HG03159 (cell line): ENCODE data around the gene PTPN3.
"Not testable (repeated sequence)": the region's sequence is repeated elsewhere in the genome, so short reads cannot be mapped to it uniquely, and the experiment has no call there.

Experiments
- ATAC-seq: cut with Tn5 transposase; IDR thresholded peaks from one replicate; pipeline ENCODE4 v1.9.1; 2021; ENCODE audit warnings: mild to moderate bottlenecking, moderate library complexity; ENCODE audit not compliant: unreplicated experiment

The PTPN3 gene

DNA sequence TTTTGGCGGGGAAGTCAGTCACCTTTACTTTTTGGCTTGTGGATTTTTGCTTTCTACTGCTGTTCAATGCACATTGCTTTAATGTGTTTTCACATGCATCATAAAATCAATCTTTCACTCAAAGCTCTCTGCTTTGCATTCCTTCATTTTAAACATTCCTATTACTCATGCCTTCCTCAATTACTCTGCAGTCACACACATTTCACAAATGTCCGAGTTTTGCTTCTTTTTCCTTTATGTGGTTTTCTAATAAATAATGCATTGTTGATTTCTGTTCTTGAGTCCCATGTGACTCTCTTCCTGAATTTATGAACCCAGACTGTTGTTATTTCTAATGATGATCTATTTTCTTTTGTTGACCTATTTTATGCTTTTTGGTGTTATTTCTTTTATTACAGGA is 95.0 kb downstream of the PTPN3 start:
- no peak for ATAC-seq

DNA sequence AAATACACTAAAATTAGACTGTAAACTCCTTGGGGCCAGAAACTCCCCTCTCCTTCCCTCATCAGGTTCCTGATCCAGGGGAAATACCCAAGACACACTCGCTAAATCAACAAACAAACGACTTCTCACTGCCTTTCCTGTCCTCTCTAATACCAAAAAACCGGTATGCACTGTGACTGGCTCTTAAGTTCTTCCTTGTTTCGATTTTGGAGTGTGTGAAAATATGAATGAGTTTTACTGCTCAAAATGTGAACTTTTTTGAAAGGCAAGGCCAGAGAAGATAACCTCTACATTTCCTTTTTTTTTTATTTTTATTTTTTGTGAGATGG is 96.2 kb downstream of the PTPN3 start:
- ATAC-seq: no peak

DNA sequence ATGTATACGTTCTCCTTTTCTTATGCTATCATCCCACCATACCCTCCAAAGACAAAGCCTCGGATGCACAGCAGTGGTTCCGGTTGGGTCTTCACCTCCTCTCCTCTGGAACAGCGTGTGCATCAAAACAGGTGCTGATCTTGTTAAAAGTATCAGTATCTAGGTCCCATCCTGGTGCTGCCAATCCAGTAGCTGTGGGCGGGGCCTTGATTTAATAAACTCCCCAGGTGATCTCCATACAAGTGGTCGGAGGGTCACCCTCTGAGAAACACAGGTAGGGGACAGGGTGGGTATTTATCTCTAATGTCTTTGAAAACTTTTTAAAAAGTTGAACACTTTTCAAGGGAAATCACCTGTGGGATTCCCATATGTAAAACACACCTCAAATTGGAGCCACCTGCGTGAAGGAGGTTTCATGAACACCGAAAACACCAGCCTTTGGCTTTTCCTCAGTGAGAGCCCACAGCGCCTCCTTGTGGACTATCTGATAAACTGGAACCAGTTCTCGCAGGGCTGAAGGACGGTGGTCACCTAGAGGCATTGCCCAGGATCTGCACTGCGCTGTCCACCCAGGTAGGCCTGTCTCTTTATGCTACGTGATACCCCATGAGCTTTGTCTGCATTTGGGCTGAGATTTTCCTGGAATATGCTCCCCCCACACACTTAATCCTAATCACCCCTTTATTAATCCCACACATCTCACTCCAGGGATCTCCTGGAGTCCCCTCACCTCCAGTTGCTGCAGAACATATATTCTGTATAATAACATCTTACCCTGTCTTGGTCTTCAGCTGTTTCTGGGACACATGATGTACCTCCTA is 96.7 kb downstream of the PTPN3 start:
- ATAC-seq: no peak

DNA sequence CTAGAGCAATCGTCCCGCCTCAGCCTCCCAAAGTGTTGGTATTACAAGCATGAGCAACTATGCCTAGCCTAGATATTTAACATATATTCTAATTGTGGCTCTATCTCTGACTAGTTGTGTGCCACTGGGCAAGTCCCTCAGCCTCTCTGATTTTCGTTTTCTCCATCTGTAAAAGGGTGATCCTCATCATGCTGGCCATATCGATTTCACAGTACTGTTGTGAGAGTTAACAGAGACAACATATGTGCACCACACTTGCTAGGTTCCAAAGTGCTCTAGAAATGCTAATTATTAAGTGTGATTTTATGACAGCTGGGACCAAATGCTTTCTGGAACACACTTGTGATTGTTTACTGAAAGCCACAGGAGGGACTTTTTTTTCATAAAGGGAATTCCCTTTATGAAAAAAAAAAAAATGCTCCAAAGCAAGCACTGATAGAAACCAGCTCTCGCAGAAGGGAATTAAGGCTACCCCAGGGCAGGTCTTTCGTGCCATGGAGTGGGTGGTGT is 98.8 kb downstream of the PTPN3 start:
- peak; percentile 76 for ATAC-seq

DNA sequence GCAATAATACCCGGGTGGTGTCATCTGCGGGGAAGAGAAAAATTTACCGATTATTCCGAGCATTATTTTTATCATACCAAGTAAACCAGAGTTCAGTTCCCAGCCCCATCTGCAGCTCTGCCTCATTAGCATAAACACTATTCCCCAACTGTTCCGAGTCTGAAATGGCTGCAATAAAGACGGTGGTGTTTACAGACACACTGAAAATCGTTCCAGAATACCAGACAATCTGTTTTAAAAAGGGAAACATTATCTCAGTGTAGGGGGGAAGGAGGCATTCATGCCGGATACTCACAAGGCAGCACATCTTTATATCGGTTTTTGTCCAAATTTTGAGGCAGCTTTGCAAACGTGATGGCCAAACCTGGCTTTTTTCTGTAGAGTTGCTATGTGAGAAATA is 106.9 kb downstream of the PTPN3 start:
- no peak for ATAC-seq

DNA sequence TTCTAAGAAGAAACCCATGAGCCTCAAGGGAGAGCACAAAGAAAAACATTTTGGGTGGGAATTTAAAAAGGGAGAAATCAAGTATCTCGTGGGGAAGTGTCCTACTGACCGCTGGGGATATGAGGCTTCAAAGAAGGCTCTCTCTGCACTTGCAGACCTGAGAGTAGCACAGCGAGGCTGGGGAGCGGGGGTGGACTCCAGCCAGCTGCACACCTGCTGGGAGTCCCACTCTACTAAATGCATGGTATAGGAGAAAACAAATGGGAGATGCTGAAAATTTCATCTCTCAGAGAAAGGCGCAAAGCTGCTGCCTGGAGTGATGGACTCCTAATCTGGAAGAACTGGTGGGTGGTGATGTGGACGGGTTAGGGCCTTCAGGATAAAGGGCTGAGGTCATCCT is 110.3 kb downstream of the PTPN3 start:
- no peak for ATAC-seq

DNA sequence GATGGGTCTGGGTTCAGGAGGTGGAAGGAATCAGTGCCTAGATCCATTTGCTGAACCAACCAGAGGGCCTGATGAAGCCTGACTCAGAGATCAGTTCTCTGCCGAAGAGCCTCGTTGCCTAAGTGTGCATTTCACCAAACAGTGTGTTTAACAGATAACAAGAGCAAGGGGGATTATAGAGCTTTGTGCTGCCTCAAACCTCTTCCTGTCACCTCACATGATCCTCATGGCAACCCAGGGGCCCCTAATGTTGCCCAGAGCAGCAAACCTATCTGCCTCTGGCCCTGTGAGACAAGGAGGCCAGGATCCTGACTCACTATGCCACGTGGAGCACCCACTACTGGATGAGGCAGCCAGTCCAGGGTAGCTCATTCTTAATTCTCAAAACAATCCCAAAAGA is 110.9 kb downstream of the PTPN3 start:
- ATAC-seq: no peak

DNA sequence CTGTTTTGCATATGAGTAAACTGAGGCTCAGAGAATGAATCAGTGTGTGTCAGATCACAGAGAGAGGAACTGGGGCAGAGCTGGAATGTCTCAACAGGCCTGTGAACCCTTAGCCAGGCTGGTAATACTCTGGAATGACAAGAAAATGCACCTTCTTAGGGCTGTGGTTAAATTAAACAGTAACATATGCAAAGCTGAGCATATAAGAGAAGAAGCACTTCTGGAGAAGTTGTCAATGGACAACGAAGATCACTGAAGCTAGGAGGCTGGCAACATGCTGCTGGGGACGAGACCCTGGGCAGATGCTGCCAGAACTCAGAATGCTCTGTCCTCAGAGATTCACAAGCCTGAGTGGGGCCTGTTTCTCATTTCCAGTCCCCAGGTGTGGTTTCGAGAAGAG is 112.6 kb downstream of the PTPN3 start:
- no peak for ATAC-seq

DNA sequence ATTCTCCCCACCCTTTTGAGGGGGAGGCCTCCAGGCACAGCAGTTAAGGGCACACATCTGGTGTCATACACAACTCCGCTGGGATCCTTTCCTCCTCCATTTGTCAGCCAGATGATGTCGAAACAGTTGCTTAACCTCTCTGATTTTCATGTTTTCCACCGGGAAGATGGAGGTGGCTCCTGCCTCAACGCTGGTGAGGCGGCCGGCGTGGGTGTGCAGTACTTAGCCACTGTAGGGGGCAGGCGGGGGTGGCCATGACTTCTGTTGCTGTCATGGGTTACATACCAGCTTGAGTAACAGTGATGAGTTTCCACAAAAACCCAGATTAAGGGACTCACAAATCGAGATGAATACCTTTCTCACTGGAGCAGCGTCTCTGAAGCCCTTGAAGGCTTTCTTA is 114.2 kb downstream of the PTPN3 start:
- no peak for ATAC-seq

DNA sequence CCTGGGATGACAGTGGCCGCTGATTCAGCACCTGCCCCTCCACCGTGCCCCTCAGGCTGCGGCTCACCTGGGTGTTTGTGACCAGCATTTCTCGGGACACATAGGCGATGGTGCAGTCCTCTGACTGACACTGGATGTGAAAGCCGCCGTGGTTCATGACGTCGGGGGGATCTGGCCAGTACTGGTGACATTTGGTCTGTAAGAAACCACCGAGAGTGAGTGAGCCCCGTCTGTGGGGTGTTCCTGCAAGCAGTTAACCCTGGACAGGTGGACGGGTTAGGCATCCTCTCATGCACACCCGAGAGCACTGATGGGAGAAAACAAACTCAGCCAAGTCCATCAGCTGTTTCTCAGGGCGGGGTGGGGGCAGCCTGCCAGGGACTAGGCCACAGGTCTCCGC is 114.8 kb downstream of the PTPN3 start:
- ATAC-seq: no peak

DNA sequence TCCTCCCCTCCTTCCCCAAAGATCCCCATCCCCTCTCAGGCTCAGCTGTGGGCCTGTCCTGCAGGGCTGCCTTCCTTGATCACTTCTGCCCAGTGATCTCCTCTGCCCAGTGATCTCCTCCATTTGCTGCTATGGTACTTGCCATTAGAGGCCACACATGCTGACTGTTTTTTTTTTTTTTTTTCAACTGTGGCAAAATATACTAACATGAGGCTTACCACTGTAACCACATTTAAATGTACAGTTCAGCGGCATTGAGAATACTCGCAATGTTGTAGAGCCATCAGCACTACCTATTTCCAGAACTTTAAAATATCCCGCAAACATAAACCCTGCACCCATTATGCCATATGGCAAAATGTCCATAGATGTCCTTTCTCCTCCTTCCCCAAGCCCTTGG is 115.5 kb downstream of the PTPN3 start:
- ATAC-seq: no peak

DNA sequence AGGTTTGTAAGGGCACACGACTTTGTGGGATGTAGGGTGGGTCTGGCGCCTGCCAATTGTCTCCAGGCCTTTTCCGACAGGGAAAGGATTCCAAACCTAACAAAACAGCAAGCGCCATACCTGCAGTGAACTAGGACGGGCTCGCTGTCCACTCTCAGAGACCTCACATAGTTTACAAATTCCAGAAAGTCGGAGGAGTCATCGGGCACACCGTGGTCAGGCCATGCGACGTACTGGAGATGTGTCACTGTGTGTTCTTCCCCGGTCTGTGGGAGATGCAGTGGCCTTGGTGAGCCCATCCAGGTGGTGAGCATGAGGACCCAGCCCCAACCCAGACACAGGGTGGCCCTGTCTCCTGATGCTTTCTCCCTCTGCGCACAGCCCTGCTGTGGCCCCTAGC is 115.9 kb downstream of the PTPN3 start:
- ATAC-seq: no peak

DNA sequence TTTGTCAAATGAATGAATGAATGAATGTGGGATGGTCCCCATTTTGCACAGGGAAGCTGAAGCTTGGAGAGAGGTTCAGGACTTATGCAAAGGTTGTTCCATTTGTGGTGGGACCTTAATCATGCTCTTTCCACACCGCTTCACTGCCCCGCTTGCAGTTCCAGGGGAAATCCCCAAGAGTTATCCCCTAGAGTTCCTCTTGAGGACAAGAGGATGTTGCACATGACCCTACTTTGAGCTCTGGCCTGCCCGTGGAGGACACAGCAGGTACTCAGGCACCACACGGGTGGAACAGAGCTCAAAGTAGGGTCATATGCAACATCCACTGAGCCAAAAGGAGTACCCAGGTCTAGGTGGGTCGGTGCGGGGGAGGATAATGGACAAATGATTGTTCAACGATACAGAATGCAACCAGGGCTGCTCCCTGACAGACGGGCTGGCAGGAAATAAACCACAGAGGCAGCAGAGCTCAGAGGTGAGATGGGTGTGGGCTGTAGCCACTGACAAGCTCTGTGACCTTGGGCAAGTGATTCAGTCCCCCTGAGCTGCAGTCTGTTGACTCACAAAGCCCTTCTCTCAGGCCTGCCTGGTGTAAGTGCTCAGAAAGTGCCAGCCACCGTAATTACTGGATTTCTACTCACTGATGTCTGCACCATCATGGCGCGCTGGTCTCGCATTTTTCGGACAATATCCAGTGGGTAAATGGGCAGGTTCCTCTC is 116.9 kb downstream of the PTPN3 start:
- no peak for ATAC-seq

DNA sequence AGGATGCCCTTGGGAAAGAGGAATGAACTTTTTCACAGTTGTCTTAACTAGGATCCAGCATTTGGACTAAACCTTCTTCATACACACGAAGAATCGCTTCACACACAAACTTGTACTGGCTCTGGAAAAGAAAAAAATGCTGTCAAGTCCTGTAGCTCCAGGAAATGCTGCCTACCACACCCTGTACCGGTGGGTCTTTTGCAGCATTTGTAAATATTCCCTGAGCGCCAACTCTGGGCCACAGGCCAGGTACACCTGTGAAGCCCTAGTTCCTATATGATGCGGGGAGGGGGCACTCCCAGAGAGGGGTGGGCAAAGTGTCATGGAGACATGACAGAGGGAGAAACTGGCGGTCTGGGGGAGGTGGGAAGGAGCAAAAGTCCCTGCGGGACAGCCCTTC is 118.6 kb downstream of the PTPN3 start:
- ATAC-seq: no peak

DNA sequence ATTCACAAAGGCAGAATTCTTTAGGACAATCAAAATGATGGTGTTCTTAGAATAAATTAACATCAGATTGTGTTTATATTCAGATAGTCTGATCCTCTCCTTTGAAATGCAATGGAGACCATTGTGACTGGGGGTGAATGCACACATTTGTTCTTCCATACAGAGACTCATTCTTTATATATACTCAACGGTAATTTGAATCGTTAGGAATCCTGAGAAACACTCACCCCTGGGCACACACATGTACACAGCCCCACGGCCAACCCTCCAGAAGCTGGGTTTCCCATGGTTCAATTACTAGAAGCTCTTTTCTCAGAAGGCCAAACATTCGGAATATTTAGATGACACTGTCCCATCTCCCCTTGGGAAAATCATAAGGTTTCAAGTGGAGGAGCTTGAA is 119.8 kb downstream of the PTPN3 start:
- no peak for ATAC-seq

DNA sequence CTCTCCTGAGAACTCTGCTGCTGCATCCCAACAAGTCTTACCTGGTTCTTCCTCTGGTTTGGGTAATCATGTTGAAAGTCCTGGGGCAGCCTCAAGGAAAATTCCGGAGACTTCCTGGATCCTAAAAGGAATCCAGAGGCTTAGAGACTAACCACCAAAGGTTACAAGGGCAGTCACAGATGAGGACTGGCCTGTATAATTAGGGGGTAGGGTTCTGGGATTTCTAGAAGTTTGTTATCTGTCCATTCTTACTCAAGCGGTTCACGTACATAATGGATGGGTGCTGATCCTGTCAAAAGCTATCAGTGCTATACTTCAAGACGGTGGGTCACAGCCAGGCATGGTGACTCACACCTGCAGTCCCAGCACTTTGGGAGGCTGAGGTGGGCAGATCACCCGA is 125.9 kb downstream of the PTPN3 start:
- no peak for ATAC-seq

DNA sequence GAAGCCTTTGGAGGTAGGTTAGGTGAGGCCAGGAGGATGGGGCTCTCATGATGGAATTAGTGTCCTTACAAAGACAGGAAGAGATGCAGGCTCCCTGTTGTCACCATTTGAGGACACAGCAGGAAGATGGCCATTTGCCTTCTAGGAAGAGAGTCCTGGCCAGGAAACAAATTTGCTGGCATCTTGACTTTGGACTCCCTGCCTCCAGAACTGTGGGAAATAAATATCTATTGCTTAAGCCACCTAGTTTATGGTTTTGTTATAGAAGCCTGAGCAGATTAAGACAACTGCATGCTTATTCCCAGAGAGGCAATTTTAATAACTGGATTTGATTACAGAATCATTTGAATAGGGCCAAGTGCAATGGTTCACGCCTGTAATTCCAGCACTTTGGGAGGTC is 126.7 kb downstream of the PTPN3 start:
- no peak for ATAC-seq

DNA sequence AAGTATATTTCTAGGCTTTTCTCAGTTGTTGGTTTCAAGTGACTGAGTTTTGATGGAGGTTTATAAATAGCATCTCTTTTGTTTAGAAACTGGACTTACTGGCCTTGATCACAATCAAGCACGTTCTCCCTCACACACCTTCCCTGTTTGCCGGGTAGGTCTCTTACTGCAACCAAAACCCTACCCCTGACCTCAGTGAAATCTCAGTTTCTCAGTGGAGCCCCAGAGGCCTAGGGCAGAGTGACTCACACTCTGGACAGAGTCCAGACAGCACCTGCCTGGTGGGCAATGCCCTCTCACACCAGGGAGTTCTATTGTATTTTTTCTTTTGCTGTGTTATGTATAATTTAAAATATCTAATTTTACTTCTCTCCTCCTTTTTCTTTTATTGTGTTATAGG is 128.8 kb downstream of the PTPN3 start:
- ATAC-seq: peak; percentile 49

DNA sequence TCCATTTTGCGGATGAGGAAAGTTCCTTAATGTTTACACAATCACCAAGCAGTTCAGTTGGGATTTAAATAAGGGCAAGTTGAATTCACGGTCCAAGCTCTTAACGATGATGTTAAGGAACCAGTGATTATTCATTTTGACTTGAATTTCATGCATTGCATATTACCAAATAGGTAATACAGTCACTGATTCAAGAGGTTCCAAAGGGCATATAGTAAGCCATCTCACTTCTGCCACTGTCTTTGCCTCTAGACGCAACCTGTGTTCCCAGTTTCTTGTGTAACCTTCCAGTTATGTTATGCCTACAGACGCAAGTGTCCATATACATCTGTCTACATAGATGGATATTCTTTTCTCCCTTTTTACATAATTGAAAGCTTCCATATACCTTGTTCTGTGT is 137.3 kb downstream of the PTPN3 start:
- ATAC-seq: no peak

DNA sequence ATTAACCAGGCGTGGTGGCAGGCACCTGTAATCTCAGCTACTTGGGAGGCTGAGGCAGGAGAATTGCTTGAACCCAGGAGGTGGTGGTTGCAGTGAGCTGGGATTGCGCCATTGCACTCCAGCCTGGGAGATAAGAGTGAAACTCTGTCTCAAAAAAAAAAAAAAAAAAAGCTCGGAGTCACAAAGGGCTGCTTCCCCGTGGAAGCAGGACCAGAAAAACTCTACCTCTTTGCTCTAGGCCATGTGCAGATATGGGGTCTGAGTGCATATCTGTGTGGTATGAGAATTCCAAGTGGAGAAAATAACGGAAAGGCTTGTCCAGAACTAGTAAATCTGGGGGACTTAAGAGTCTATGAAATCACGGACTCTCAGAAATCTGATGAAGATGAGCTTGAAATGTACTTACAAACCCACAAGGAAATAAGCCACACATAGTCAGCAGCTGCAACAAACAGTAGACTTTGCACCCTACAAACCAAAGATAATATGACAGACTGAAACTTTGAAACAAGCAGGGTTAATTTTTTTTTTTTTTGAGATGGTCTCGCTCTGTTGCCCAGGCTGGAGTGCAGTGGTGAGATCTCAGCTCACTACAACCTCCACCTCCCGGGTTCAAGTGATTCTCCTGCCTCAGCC is 139.0 kb downstream of the PTPN3 start:
- not testable (repeated sequence) for ATAC-seq

DNA sequence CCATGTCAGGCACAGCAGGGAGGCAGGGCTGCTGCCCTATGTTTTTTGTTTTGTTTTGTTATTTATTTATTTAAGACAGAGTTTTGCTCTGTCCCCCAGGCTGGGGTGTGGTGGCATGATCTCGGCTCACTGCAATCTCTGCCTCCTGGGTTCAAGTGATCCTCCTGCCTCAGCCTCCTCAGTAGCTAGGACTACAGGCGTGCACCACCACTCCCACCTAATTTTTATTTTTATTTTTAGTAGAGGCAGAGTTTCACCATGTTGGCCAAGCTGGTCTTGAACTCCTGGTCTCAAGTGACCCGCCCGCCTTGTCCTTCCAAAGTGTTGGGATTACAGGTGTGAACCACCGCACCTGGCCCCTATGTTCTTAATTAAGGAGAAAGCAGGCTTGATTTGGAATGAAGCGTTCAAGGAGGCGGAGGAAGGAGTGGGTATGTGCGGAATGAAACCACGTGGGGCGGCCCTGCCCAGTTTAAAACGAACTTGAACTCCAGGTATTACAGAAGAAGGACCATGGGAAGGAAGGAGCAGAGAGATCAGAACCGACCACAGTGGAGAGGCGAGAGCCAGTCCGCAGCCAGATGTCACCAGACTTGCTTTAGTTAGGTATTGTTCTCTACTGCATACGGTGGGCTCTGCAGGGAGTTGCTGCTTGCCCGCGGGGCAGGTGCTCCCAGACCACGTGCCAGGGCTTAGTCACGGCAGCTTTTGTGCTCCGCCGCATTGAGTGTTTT is 142.4 kb downstream of the PTPN3 start:
- no peak for ATAC-seq
